DND-41 (cell line): ENCODE results near the gene GALNT13.

Experiments used
- ATAC-seq: fragments of 200-7000 bp; cut with Tn5 transposase; 3 replicates; pipeline ENCODE4 v1.9.1; 2021; ENCODE audit warnings: low read depth; ENCODE audit not compliant: insufficient read depth
- DNase-seq: peaks from one replicate; pipeline ENCODE4 v3.0.0-alpha.2; 2020
- H2AFZ ChIP-seq: 2 replicates; pipeline ENCODE4 v1.6.0; 2012; ENCODE audit warnings: low read depth, low read length
- H3K27ac ChIP-seq: 2 replicates; pipeline ENCODE4 v1.5.1; 2012; ENCODE audit warnings: low read length, inconsistent platforms
- H3K27me3 ChIP-seq: fragments of 200-600 bp; sonication (generic); 2 replicates; pipeline ENCODE4 v1.6.0; 2012; ENCODE audit warnings: low read length, mild to moderate bottlenecking, inconsistent platforms; ENCODE audit not compliant: insufficient read depth, poor library complexity
- H3K36me3 ChIP-seq: 2 replicates; pipeline ENCODE4 v1.5.1; 2012; ENCODE audit warnings: low read length, inconsistent platforms; ENCODE audit not compliant: insufficient read depth
- H3K4me1 ChIP-seq: 2 replicates; pipeline ENCODE4 v1.5.1; 2012; ENCODE audit warnings: mild to moderate bottlenecking, low read length; ENCODE audit not compliant: insufficient read depth
- H3K4me2 ChIP-seq: 2 replicates; pipeline ENCODE4 v1.6.0; 2012; ENCODE audit warnings: mild to moderate bottlenecking, moderate library complexity, low read length, inconsistent platforms; ENCODE audit not compliant: insufficient read depth
- H3K4me3 ChIP-seq, 2 experiments: fragments of 200-600 bp in 1 of 2; shearing (Covaris generic) in 1 of 2; 2 replicates each; pipeline ENCODE4 v1.5.1; 2012 to 2016; ENCODE audit warnings: inconsistent platforms in 2 of 2, low read length in 2 of 2, mild to moderate bottlenecking in 2 of 2, low read depth in 1 of 2, moderate library complexity in 1 of 2
- H3K79me2 ChIP-seq: 2 replicates; pipeline ENCODE4 v1.6.0; 2012; ENCODE audit warnings: low read length, inconsistent platforms; ENCODE audit not compliant: insufficient read depth
- H3K9ac ChIP-seq: 2 replicates; pipeline ENCODE4 v1.6.0; 2012; ENCODE audit warnings: low read depth, mild to moderate bottlenecking, inconsistent platforms, low read length, moderate library complexity
- H3K9me3 ChIP-seq: 2 replicates; pipeline ENCODE4 v1.5.1; 2012; ENCODE audit warnings: low read length, moderate library complexity, mild to moderate bottlenecking, inconsistent platforms; ENCODE audit not compliant: insufficient read depth, severe bottlenecking
- H4K20me1 ChIP-seq: 2 replicates; pipeline ENCODE4 v1.6.0; 2012; ENCODE audit warnings: low read length; ENCODE audit not compliant: insufficient read depth
- EZH2 ChIP-seq: IDR thresholded peaks from 3 replicates; pipeline ENCODE4 v1.6.1; 2012; ENCODE audit warnings: borderline replicate concordance, low read depth, mild to moderate bottlenecking, moderate library complexity, low read length, inconsistent platforms; ENCODE audit not compliant: severe bottlenecking
- TF ChIP-seq, protein P1 (sequence below): IDR thresholded peaks from 2 replicates; pipeline ENCODE4 v1.5.1; 2012; ENCODE audit warnings: borderline replicate concordance, low read length, moderate library complexity, mild to moderate bottlenecking; ENCODE audit not compliant: poor library complexity, severe bottlenecking; ENCODE audit errors: extremely low read depth

Gene GALNT13

DNA sequence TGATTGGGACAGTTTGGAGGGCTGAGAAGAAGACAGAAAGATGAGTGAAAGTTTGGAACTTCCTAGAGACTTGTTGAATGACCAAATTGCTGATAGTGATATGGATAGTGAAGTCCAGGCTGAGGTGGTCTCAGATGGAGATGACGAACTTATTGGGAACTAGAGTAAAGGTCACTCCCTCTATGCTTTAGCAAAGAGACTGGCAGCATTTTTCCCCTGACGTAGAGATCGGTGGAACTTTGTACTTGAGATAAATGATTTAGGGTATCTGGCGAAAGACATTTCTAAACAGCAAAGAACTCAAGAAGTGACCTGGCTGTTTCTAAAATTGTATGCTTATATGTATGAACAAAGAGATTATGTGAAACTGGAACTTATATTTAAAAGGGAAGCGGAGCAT is 605.6 kb downstream of the GALNT13 start:
- TF ChIP-seq EZH2 = no peak
- TF ChIP-seq, protein P1, sequence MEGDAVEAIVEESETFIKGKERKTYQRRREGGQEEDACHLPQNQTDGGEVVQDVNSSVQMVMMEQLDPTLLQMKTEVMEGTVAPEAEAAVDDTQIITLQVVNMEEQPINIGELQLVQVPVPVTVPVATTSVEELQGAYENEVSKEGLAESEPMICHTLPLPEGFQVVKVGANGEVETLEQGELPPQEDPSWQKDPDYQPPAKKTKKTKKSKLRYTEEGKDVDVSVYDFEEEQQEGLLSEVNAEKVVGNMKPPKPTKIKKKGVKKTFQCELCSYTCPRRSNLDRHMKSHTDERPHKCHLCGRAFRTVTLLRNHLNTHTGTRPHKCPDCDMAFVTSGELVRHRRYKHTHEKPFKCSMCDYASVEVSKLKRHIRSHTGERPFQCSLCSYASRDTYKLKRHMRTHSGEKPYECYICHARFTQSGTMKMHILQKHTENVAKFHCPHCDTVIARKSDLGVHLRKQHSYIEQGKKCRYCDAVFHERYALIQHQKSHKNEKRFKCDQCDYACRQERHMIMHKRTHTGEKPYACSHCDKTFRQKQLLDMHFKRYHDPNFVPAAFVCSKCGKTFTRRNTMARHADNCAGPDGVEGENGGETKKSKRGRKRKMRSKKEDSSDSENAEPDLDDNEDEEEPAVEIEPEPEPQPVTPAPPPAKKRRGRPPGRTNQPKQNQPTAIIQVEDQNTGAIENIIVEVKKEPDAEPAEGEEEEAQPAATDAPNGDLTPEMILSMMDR = no peak
- H3K4me3 ChIP-seq = no peak overlapping the region
- DNase-seq (no peak), ATAC-seq (no peak)
- peaks cover 3% of the 10 kb centered on the region for H3K9me3 ChIP-seq
- no peak overlapping the region for H3K4me2 ChIP-seq
- H4K20me1 ChIP-seq = no peaks in the 10 kb centered on the region
- no peaks in the 10 kb centered on the region for H3K79me2 ChIP-seq
- H3K9ac ChIP-seq = no peak overlapping the region
- no peaks in the 10 kb centered on the region for H3K27me3 ChIP-seq
- H3K27ac ChIP-seq = no peak overlapping the region
- H3K4me1 ChIP-seq = no peaks in the 10 kb centered on the region
- H2AFZ ChIP-seq = no peak overlapping the region
- no peaks in the 10 kb centered on the region for H3K36me3 ChIP-seq

DNA sequence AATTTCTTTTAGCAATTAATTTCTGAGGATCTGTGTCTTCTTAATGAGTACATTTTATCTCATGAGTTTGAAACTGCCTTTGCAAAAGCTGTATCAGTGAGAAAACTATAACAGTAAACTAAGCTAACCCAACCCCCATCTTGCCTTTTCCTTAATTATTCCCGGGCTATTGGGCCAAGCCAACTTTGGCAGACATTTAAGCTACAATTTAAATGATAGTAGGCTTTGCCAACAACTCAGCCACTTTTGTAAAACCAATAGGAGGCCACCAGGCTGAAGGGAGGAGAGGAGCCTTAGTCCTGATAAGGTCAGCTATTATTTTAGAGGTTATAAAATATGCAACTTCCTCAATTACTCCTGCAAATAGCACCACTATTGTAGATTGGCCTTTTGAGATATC is 608.8 kb downstream of the GALNT13 start:
- H3K4me2 ChIP-seq = no peak overlapping the region
- H3K4me3 ChIP-seq = no peak overlapping the region
- no peak for DNase-seq
- no peaks in the 10 kb centered on the region for H3K36me3 ChIP-seq
- H3K9me3 ChIP-seq = no peaks in the 10 kb centered on the region
- H3K79me2 ChIP-seq = no peaks in the 10 kb centered on the region
- TF ChIP-seq, protein P1 = no peak
- TF ChIP-seq EZH2 = no peak
- no peak overlapping the region for H3K27ac ChIP-seq
- no peak for ATAC-seq
- H3K4me1 ChIP-seq = no peaks in the 10 kb centered on the region
- H4K20me1 ChIP-seq = no peaks in the 10 kb centered on the region
- no peak overlapping the region for H3K9ac ChIP-seq
- no peaks in the 10 kb centered on the region for H3K27me3 ChIP-seq
- no peak overlapping the region for H2AFZ ChIP-seq

DNA sequence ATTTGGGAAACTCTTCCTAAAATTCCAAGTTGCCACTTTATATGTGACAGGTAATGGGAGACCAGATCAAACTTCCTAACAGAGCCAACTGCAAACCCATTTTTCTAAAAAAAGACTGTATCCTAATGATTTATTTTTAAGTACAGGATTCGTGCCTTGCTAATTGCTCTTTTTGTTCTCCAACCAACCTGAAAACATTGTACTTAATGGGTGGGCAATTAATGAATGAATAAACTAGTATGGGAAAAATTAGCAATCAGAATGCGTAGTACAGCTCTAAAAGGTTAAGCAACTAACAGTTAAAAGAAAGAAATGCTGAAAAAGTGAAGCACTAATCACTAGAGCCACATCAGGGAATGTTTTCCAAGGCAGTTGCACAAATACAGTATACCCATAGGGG is 609.6 kb downstream of the GALNT13 start:
- H3K4me2 ChIP-seq = no peak overlapping the region
- H3K79me2 ChIP-seq = no peaks in the 10 kb centered on the region
- H3K4me1 ChIP-seq = no peaks in the 10 kb centered on the region
- no peak overlapping the region for H2AFZ ChIP-seq
- no peak for DNase-seq
- H3K4me3 ChIP-seq = no peak overlapping the region
- no peaks in the 10 kb centered on the region for H3K9me3 ChIP-seq
- H3K27me3 ChIP-seq = no peaks in the 10 kb centered on the region
- no peak for ATAC-seq
- no peak overlapping the region for H3K27ac ChIP-seq
- H3K9ac ChIP-seq = no peak overlapping the region
- H3K36me3 ChIP-seq = no peaks in the 10 kb centered on the region
- H4K20me1 ChIP-seq = no peaks in the 10 kb centered on the region
- no peak for TF ChIP-seq EZH2

DNA sequence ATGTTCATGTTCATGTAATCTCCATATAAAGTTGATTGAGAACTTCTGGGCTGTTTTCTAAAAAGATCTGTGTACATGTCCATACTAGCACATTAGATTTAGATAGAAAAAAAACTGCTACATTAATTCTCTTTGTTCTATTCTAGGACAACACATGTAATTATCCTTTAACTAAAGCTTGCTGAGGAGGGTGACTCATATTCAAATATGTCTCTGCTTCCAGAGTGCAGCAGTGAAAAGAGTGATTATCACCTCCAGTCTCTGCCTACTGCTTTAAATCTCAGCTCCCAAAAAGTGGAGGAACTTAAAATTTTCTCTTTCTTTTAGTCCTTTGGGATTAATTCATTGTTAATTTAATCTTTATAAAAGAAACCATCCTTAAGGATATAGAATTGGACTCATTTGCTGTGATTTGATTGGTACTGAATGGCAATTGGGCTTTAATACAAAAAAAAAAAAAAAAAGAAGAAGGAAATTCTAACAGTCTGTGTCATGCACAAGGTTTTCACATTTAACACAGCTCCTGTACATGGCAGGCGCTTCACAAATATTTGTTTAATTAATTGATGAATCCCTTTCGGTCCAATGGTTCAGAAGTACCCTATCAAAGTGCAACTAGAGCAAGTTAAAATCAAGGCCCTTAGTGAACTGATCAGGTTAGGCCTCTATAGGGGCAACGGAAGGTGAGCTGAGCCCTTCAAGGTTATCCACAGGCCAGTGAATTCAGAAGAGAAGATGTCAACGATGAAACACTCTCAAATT is 612.8 kb downstream of the GALNT13 start:
- no peaks in the 10 kb centered on the region for H3K4me1 ChIP-seq
- H3K27me3 ChIP-seq = no peaks in the 10 kb centered on the region
- H3K9me3 ChIP-seq = no peaks in the 10 kb centered on the region
- H4K20me1 ChIP-seq = no peaks in the 10 kb centered on the region
- ATAC-seq (no peak), DNase-seq (no peak)
- no peak overlapping the region for H3K9ac ChIP-seq
- H3K4me2 ChIP-seq = no peak overlapping the region
- no peaks in the 10 kb centered on the region for H3K36me3 ChIP-seq
- TF ChIP-seq, protein P1 = no peak
- no peak for TF ChIP-seq EZH2
- no peak overlapping the region for H3K4me3 ChIP-seq
- no peak overlapping the region for H3K27ac ChIP-seq
- no peak overlapping the region for H2AFZ ChIP-seq
- no peaks in the 10 kb centered on the region for H3K79me2 ChIP-seq
